DOHH2 (cell line): Measurements from ENCODE around the gene BTBD2.

Experiments used
- CTCF ChIP-seq: fragments of 200-600 bp; sonication (generic); IDR thresholded peaks from one replicate; pipeline ENCODE4 v1.5.1; 2014; ENCODE audit warnings: antibody characterized with exemption, mild to moderate bottlenecking, low read depth, low read length; ENCODE audit not compliant: poor library complexity, severe bottlenecking
- EZH2phosphoT487 ChIP-seq: fragments of 200-600 bp; sonication (generic); IDR thresholded peaks from 2 replicates; pipeline ENCODE4 v1.6.1; 2017; ENCODE audit warnings: borderline replicate concordance, mild to moderate bottlenecking, antibody characterized with exemption, low read length, moderate library complexity, mixed read lengths

DNA sequence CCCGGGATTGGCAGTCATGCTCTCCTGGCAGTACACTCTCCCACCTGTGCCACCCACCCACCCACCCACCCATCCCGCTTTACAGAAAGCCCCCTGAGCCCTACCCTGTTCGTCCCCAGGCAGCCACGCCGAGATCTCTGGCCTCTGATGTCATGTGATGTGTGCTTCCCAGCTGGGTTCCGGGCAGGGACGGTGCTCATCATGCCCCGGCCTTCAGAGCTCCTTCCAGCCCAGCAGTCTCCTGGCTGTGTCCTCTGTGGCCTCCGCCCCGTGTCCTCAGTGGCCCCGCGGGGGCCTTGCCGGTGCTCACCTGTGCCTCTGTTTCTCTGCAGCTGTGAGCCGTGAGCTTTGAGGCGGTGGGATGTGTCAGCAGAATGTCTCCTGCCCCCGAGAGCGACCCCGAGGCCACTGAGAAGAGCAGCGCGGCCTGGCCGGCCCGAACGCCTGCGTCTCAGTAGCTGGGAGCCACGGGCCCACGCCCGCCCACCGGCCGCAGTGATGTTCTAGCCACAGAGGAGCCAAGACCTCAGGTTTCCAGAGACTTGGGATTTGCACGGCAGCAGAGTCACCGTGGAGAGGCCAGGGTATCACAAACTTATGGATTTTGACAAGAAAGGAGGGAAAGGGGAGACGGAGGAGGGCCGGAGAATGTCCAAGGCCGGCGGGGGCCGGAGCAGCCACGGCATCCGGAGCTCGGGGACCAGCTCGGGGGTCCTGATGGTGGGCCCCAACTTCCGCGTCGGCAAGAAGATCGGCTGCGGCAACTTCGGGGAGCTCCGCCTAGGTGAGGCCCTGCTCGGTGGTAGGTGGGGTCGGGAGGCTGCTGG is 46.1 kb downstream of the BTBD2 start:
- TF ChIP-seq CTCF (no peak), EZH2phosphoT487 (no peak)
